ENCODE results near the gene FAM168A. TPM values are rescaled to one million over a fixed set of nuclear protein-coding genes. Genes with fewer than 3 reads are reported as not detected.
"Not testable (repeated sequence)": the region's sequence is repeated elsewhere in the genome, so short reads cannot be mapped to it uniquely, and the experiment has no call there.

FAM168A gene
- polyA plus RNA-seq, 1 donor = 22.9 TPM

GRCh38 chr11:73473252-73473651 is 124.7 kb downstream of the FAM168A start:
- DNase-seq = no peak
- no CpG with 5 or more reads among the region's 1 CpG for WGBS (ENCODE audit: insufficient coverage, low lambda C conversion rate)
- H3K36me3 ChIP-seq (ENCODE audit: control insufficient read depth, insufficient read depth, low read length) = no peaks in the 10 kb centered on the region
- H3K4me1 ChIP-seq (ENCODE audit: control insufficient read depth, insufficient read depth, low read length) = no peaks in the 10 kb centered on the region
- no peak overlapping the region for H3K27ac ChIP-seq (ENCODE audit: low read length)
- H3K4me3 ChIP-seq (ENCODE audit: low read length) = no peak overlapping the region
- H3K27me3 ChIP-seq (ENCODE audit: control insufficient read depth, insufficient read depth, low read length) = no peaks in the 10 kb centered on the region
- peaks cover 13% of the 10 kb centered on the region for H3K9me3 ChIP-seq (ENCODE audit: control insufficient read depth, low read depth, low read length)

DNA sequence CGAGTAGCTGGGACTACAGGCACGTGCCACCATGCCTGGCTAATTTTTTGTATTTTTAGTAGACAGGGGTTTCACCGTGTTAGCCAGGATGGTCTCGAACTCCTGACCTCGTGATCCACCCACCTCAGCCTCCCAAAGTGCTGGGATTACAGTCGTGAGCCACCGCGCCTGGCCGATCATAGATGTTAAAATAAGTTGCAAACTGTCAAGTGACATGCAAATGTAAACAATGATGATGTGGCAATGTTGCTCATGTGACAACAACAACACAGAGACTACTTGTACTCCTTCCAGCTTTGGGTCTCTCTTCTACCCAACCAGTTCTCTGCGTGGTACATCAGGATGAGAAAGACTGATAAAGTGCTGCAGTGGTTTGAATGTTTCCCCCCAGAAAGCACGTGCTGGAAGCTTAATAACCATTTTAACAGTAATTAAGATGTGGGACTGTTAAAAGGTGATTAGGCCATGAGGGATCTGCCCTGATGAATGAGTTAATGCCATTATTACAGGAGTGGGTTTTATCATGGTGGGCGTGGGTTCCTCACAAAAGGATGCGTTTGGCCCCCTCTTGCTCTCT is 127.8 kb downstream of the FAM168A start:
- not testable (repeated sequence) for H3K27ac ChIP-seq (ENCODE audit: low read length); DNase-seq; H3K4me3 ChIP-seq (ENCODE audit: low read length); H3K27me3 ChIP-seq (ENCODE audit: control insufficient read depth, insufficient read depth, low read length); H3K9me3 ChIP-seq (ENCODE audit: control insufficient read depth, low read depth, low read length); H3K36me3 ChIP-seq (ENCODE audit: control insufficient read depth, insufficient read depth, low read length); H3K4me1 ChIP-seq (ENCODE audit: control insufficient read depth, insufficient read depth, low read length)
- WGBS (ENCODE audit: insufficient coverage, low lambda C conversion rate) = no CpG with 5 or more reads among the region's 13 CpGs

DNA sequence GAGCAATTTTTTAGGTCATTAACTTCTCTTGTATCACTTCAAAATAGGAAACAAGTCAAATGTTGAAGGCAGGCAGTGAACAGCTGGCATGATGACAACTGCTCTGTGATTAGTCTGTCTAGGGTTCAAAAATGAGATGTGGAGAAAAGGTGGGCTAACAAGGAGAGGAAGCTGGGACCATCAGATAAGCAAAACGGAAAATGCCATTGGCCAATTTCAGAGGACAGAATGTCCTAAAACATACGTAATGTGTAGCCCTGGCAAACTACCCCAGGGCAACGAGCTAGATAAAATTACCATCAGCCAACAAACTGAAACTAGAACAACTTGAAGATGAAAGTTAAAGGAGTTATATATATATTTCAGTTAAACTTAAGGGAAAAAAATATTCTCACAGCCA is 128.5 kb downstream of the FAM168A start:
- H3K27ac ChIP-seq (ENCODE audit: low read length) = no peak overlapping the region
- DNase-seq = no peak
- 79% methylated on average over 2 of the region's 3 CpGs for WGBS (ENCODE audit: insufficient coverage, low lambda C conversion rate)

DNA sequence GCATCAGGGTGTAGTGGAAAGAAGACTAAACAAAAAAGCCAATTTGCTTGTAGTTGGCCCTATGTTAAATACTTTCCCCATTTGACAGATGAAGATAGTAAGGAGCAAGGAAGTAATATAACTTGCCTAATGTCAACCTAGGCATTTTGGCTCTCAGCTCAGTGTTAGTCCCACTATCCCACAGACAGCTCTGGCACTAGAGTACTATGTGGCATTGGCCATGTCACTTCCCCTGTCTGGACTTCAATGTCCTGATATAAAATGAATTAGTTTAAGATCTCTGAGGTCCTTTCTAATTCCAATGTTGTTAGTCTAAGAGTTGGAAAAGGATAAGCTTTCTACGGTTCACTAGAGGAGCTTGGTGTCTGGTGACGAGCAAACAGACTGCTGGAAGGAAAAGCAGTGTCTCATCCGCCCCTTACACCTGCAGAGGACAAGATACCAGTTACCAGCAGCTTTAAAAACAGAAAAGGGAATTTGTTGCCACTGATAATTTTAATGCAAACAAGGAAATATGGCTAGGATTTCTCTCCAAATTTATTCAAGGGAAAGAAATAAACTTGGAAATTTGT is 129.2 kb downstream of the FAM168A start:
- H3K4me3 ChIP-seq (ENCODE audit: low read length) = no peak overlapping the region
- no peak for DNase-seq
- no peaks in the 10 kb centered on the region for H3K36me3 ChIP-seq (ENCODE audit: control insufficient read depth, insufficient read depth, low read length)
- no CpG with 5 or more reads among the region's 3 CpGs for WGBS (ENCODE audit: insufficient coverage, low lambda C conversion rate)
- H3K27me3 ChIP-seq (ENCODE audit: control insufficient read depth, insufficient read depth, low read length) = no peaks in the 10 kb centered on the region
- no peaks in the 10 kb centered on the region for H3K4me1 ChIP-seq (ENCODE audit: control insufficient read depth, insufficient read depth, low read length)
- H3K9me3 ChIP-seq (ENCODE audit: control insufficient read depth, low read depth, low read length) = no peaks in the 10 kb centered on the region
- no peak overlapping the region for H3K27ac ChIP-seq (ENCODE audit: low read length)

More for the DNA sequence above, 128.5 kb downstream of the FAM168A start:
- Histone ChIP-seq H3K27me3 (ENCODE audit: control insufficient read depth, insufficient read depth, low read length) (no peaks in the 10 kb centered on the region), H3K9me3 (ENCODE audit: control insufficient read depth, low read depth, low read length) (no peaks in the 10 kb centered on the region), H3K36me3 (ENCODE audit: control insufficient read depth, insufficient read depth, low read length) (no peaks in the 10 kb centered on the region), H3K4me1 (ENCODE audit: control insufficient read depth, insufficient read depth, low read length) (no peaks in the 10 kb centered on the region), H3K4me3 (ENCODE audit: low read length) (no peak overlapping the region)

GRCh38 chr11:73467505-73467904 is 130.4 kb downstream of the FAM168A start:
- H3K27me3 ChIP-seq (ENCODE audit: control insufficient read depth, insufficient read depth, low read length) = no peaks in the 10 kb centered on the region
- no peak overlapping the region for H3K4me3 ChIP-seq (ENCODE audit: low read length)
- H3K36me3 ChIP-seq (ENCODE audit: control insufficient read depth, insufficient read depth, low read length) = no peaks in the 10 kb centered on the region
- H3K9me3 ChIP-seq (ENCODE audit: control insufficient read depth, low read depth, low read length) = no peaks in the 10 kb centered on the region
- no peak overlapping the region for H3K27ac ChIP-seq (ENCODE audit: low read length)
- WGBS (ENCODE audit: insufficient coverage, low lambda C conversion rate) = 100% methylated on average over 1 of the region's 2 CpGs
- DNase-seq = no peak
- no peaks in the 10 kb centered on the region for H3K4me1 ChIP-seq (ENCODE audit: control insufficient read depth, insufficient read depth, low read length)

GRCh38 chr11:73466643-73467042 is 131.3 kb downstream of the FAM168A start:
- Histone ChIP-seq H3K36me3 (ENCODE audit: control insufficient read depth, insufficient read depth, low read length) (no peaks in the 10 kb centered on the region), H3K4me3 (ENCODE audit: low read length) (no peak overlapping the region), H3K27ac (ENCODE audit: low read length) (no peak overlapping the region), H3K27me3 (ENCODE audit: control insufficient read depth, insufficient read depth, low read length) (no peaks in the 10 kb centered on the region), H3K9me3 (ENCODE audit: control insufficient read depth, low read depth, low read length) (no peaks in the 10 kb centered on the region), H3K4me1 (ENCODE audit: control insufficient read depth, insufficient read depth, low read length) (no peaks in the 10 kb centered on the region)
- DNase-seq = no peak
- WGBS (ENCODE audit: insufficient coverage, low lambda C conversion rate) = 100% methylated on average over 1 of the region's 1 CpG

- no peaks in the 10 kb centered on the region for H3K9me3 ChIP-seq (ENCODE audit: control insufficient read depth, low read depth, low read length)
Observed at GRCh38 chr11:73465871-73466270, 132.0 kb downstream of the FAM168A start.

DNA sequence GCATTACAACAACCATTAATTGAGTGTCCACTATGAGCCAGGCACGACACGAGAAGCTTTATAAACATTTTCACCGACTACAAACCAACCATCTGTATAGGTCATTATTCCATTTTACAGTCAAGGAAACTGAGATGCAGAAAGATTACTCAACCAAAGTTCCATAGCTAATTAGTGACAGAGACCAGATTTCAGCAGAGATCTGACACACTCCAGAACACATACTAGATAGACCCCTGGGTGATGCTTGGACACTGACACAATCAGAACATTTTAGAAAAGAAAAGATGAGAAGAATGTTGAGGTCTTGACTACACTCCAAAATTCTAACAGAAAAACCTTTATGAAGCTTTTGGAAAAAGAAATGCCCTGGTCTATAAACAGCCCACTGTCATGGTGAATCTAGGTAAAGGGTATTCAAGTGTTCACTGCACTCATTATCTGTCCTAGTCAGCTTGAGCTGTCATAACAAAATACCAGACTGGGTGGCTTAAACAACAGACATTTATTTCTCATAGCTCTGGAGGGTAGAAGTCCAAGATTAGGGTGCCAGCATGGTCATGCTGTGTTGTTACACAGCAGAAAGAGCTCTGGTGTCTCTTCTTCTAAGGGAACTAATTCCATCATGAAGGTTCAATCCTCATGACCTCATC is 132.8 kb downstream of the FAM168A start:
- Histone ChIP-seq H3K4me3 (ENCODE audit: low read length) (no peak overlapping the region), H3K4me1 (ENCODE audit: control insufficient read depth, insufficient read depth, low read length) (no peaks in the 10 kb centered on the region), H3K27me3 (ENCODE audit: control insufficient read depth, insufficient read depth, low read length) (no peaks in the 10 kb centered on the region), H3K27ac (ENCODE audit: low read length) (no peak overlapping the region), H3K36me3 (ENCODE audit: control insufficient read depth, insufficient read depth, low read length) (no peaks in the 10 kb centered on the region), H3K9me3 (ENCODE audit: control insufficient read depth, low read depth, low read length) (no peaks in the 10 kb centered on the region)
- WGBS (ENCODE audit: insufficient coverage, low lambda C conversion rate) = no CpG with 5 or more reads among the region's 3 CpGs
- no peak for DNase-seq

More at GRCh38 chr11:73465871-73466270, 132.0 kb downstream of the FAM168A start:
- no peak overlapping the region for H3K4me3 ChIP-seq (ENCODE audit: low read length)
- DNase-seq = no peak
- WGBS (ENCODE audit: insufficient coverage, low lambda C conversion rate) = 86% methylated on average over 1 of the region's 1 CpG
- no peaks in the 10 kb centered on the region for H3K27me3 ChIP-seq (ENCODE audit: control insufficient read depth, insufficient read depth, low read length)
- H3K36me3 ChIP-seq (ENCODE audit: control insufficient read depth, insufficient read depth, low read length) = no peaks in the 10 kb centered on the region
- no peak overlapping the region for H3K27ac ChIP-seq (ENCODE audit: low read length)
- H3K4me1 ChIP-seq (ENCODE audit: control insufficient read depth, insufficient read depth, low read length) = no peaks in the 10 kb centered on the region

DNA sequence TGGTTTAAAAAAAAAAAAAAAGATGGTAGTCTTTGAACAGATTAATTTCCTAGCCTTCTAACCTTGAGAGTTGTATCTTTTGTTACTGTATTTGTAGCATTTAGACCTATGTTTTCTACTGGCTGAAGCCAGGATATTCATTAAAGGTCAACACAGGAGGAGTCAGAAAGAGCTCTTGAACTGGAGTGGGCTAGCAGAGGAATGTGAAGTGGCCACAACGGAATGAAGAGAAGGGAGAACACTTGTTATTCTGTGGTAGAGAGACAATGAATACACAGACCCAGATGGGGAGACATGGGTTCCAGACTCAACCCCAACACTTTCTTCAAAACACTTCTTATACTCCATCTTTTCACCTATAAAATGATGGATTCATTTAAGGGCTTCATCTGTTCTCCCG is 133.6 kb downstream of the FAM168A start:
- no peak overlapping the region for H3K27ac ChIP-seq (ENCODE audit: low read length)
- no peaks in the 10 kb centered on the region for H3K36me3 ChIP-seq (ENCODE audit: control insufficient read depth, insufficient read depth, low read length)
- no peak overlapping the region for H3K4me3 ChIP-seq (ENCODE audit: low read length)
- H3K27me3 ChIP-seq (ENCODE audit: control insufficient read depth, insufficient read depth, low read length) = no peaks in the 10 kb centered on the region
- no peaks in the 10 kb centered on the region for H3K4me1 ChIP-seq (ENCODE audit: control insufficient read depth, insufficient read depth, low read length)
- 92% methylated on average over 2 of the region's 2 CpGs for WGBS (ENCODE audit: insufficient coverage, low lambda C conversion rate)
- DNase-seq = no peak
- no peaks in the 10 kb centered on the region for H3K9me3 ChIP-seq (ENCODE audit: control insufficient read depth, low read depth, low read length)

DNA sequence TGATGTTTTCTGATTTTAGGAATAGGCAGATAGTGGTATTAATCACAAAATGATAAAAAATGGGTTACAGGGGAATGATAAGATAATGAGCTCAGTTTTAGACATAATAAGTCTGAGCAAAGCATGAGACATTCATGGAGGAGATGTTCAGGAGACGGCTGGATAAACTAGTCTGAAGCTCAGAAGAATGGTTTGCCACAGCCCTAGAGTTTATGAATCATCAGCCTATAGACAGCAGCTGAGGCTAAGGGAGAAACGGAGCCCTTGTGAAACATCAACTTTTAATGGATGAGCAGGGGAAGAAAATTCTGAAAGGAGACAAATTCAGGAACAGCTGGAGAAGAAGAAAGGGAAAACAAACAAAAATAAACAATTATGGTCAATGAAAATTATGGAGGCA is 134.6 kb downstream of the FAM168A start:
- 92% methylated on average over 2 of the region's 2 CpGs for WGBS (ENCODE audit: insufficient coverage, low lambda C conversion rate)
- H3K9me3 ChIP-seq (ENCODE audit: control insufficient read depth, low read depth, low read length) = no peaks in the 10 kb centered on the region

GRCh38 chr11:73461964-73462363 is 135.9 kb downstream of the FAM168A start:
- WGBS (ENCODE audit: insufficient coverage, low lambda C conversion rate) = no CpG with 5 or more reads among the region's 3 CpGs
- Histone ChIP-seq H3K27ac (ENCODE audit: low read length) (no peak overlapping the region), H3K4me1 (ENCODE audit: control insufficient read depth, insufficient read depth, low read length) (no peaks in the 10 kb centered on the region), H3K4me3 (ENCODE audit: low read length) (no peak overlapping the region), H3K36me3 (ENCODE audit: control insufficient read depth, insufficient read depth, low read length) (no peaks in the 10 kb centered on the region), H3K27me3 (ENCODE audit: control insufficient read depth, insufficient read depth, low read length) (no peaks in the 10 kb centered on the region), H3K9me3 (ENCODE audit: control insufficient read depth, low read depth, low read length) (no peaks in the 10 kb centered on the region)
- no peak for DNase-seq

More for the DNA sequence above, 134.6 kb downstream of the FAM168A start:
- Histone ChIP-seq H3K36me3 (ENCODE audit: control insufficient read depth, insufficient read depth, low read length) (no peaks in the 10 kb centered on the region), H3K4me3 (ENCODE audit: low read length) (no peak overlapping the region), H3K4me1 (ENCODE audit: control insufficient read depth, insufficient read depth, low read length) (no peaks in the 10 kb centered on the region), H3K27me3 (ENCODE audit: control insufficient read depth, insufficient read depth, low read length) (no peaks in the 10 kb centered on the region), H3K27ac (ENCODE audit: low read length) (no peak overlapping the region)
- no peak for DNase-seq

Measured in large intestine (tissue), 3 donors.